Hepatocyte (in vitro differentiated cells): ENCODE results near the gene BARX2. TPM values are rescaled to one million over a fixed set of nuclear protein-coding genes. Genes with fewer than 3 reads are reported as not detected.
"Not testable (repeated sequence)": the region's sequence is repeated elsewhere in the genome, so short reads cannot be mapped to it uniquely, and the experiment has no call there.

ENCODE experiments used
- DNase-seq: peaks from one replicate; pipeline ENCODE4 v3.0.0-alpha.2; 2016; ENCODE audit warnings: low spot score
- H2AFZ ChIP-seq: fragments of 200-600 bp; sonication (generic); 2 replicates; pipeline ENCODE4 v1.6.0; 2016; ENCODE audit warnings: antibody characterized with exemption, mild to moderate bottlenecking
- H3K27ac ChIP-seq: fragments of 200-600 bp; sonication (generic); 2 replicates; pipeline ENCODE4 v1.5.1; 2016; ENCODE audit warnings: mild to moderate bottlenecking
- H3K27me3 ChIP-seq: fragments of 200-600 bp; sonication (generic); 2 replicates; pipeline ENCODE4 v1.6.1; 2016
- H3K36me3 ChIP-seq: fragments of 200-600 bp; sonication (generic); replicated peaks from 2 replicates; pipeline ENCODE4 v1.5.1; 2016; ENCODE audit warnings: low read depth; ENCODE audit not compliant: insufficient read depth
- H3K4me1 ChIP-seq: fragments of 200-600 bp; sonication (generic); 2 replicates; pipeline ENCODE4 v1.5.1; 2016; ENCODE audit warnings: mild to moderate bottlenecking, moderate library complexity; ENCODE audit not compliant: insufficient read depth
- H3K4me2 ChIP-seq: fragments of 200-600 bp; sonication (generic); 2 replicates; pipeline ENCODE4 v1.6.0; 2016
- H3K4me3 ChIP-seq: fragments of 200-600 bp; sonication (generic); 2 replicates; pipeline ENCODE4 v1.5.1; 2016; ENCODE audit warnings: mild to moderate bottlenecking
- H3K79me2 ChIP-seq: fragments of 200-600 bp; sonication (generic); 2 replicates; pipeline ENCODE4 v1.6.0; 2017; ENCODE audit warnings: mild to moderate bottlenecking
- H3K9me2 ChIP-seq: fragments of 200-600 bp; sonication (generic); replicated peaks from 2 replicates; pipeline ENCODE4 v1.6.0; 2017; ENCODE audit warnings: mild to moderate bottlenecking; ENCODE audit not compliant: insufficient read depth
- H3K9me3 ChIP-seq: fragments of 200-600 bp; sonication (generic); 2 replicates; pipeline ENCODE4 v1.5.1; 2016; ENCODE audit warnings: low read depth, mild to moderate bottlenecking
- H4K20me1 ChIP-seq: fragments of 200-600 bp; sonication (generic); 2 replicates; pipeline ENCODE4 v1.6.0; 2016; ENCODE audit warnings: mild to moderate bottlenecking; ENCODE audit not compliant: insufficient read depth, poor library complexity, severe bottlenecking
- CTCF ChIP-seq: fragments of 200-600 bp; sonication (generic); IDR thresholded peaks from 2 replicates; pipeline ENCODE4 v1.5.1; 2016; ENCODE audit warnings: antibody characterized with exemption, mild to moderate bottlenecking; ENCODE audit not compliant: poor library complexity
- EZH2 ChIP-seq: fragments of 200-600 bp; sonication (generic); IDR thresholded peaks from 2 replicates; pipeline ENCODE4 v1.6.1; 2016; ENCODE audit warnings: antibody characterized with exemption, mild to moderate bottlenecking, borderline replicate concordance
- EZH2phosphoT487 ChIP-seq: fragments of 200-600 bp; sonication (generic); IDR thresholded peaks from one replicate; pipeline ENCODE4 v1.6.1; 2018; ENCODE audit warnings: antibody characterized with exemption, mild to moderate bottlenecking, low read depth, moderate library complexity; ENCODE audit not compliant: unreplicated experiment, severe bottlenecking
- WGBS: methylation state at CpG from one replicate; pipeline ENCODE4 v1.1.6; 2016; ENCODE audit warnings: low lambda C conversion rate; ENCODE audit errors: missing lambda C conversion rate; 5-methylcytosine and 5-hydroxymethylcytosine counted together
- polyA plus RNA-seq: library from polyadenylated mRNA; unstranded; fragments of >200 nt; fragmentation: Nextera tagmentation; extraction: Ambion mirVana; gene quantifications from 2 replicates; pipeline ENCODE4 v1.2.1, GENCODE V29; 2016
- total RNA-seq: library from RNA; depleted of rRNA; stranded (reverse); fragments of >200 nt; gene quantifications from 2 replicates; pipeline ENCODE4 v1.2.3, GENCODE V29; 2014

BARX2 gene
- total and polyA plus RNA-seq, 2 experiments from 2014 or later, result 0.10 to 0.77 TPM

DNA sequence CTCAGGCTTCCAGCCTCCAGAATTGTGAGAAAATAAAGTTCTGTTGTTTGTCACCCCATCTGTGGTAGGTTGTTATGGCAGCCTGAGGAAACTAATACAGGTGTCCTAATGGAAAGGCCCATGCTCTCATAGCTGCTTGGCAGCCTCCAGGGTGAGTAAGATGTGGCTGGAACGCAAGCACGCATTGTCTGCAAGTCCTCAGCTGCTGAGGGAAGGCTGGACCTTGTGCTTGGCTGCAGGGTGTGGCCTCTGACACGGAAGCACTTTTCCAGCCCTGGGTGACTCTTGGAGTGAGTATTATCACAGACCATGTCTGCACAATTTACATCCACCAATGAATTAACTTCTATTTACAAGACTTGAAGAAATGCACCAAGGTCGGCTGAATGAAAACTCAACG lies 44.4 kb upstream of the BARX2 start:
- Histone ChIP-seq H3K4me2 (no peak overlapping the region), H3K4me1 (no peaks in the 10 kb centered on the region), H3K9me3 (no peaks in the 10 kb centered on the region), H3K9me2 (no peaks in the 10 kb centered on the region), H2AFZ (no peak overlapping the region), H3K27me3 (no peaks in the 10 kb centered on the region), H3K27ac (no peak overlapping the region), H3K4me3 (no peak overlapping the region), H3K79me2 (no peaks in the 10 kb centered on the region), H3K36me3 (no peaks in the 10 kb centered on the region), H4K20me1 (no peaks in the 10 kb centered on the region)
- TF ChIP-seq EZH2, result no peak
- TF ChIP-seq CTCF, result no peak
- no peak for TF ChIP-seq EZH2phosphoT487
- WGBS, result 82% methylated on average over 5 of the region's 5 CpGs
- DNase-seq, result peak; percentile 35

DNA sequence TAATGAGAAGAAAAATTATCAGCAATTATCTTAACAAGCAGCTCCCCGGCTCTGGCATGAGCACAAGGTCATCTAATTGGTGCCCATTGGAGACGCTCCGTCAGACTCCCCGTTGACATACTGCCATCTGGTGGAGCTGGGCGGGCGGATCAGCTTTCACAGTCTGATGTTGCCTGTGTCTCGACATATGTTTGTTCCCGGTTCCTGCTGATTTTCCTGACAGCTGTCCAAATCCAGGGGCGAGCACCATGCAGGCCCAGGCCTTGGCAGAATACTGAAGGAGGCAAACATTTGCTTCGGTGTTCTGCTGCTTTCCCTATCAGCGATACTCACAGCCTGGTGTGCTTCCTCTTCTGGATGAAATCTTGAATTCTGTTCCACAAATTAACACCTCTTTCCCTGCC lies 43.8 kb upstream of the BARX2 start:
- no peak overlapping the region for H3K4me3 ChIP-seq
- no peaks in the 10 kb centered on the region for H4K20me1 ChIP-seq
- no peaks in the 10 kb centered on the region for H3K27me3 ChIP-seq
- H3K9me3 ChIP-seq, result no peaks in the 10 kb centered on the region
- no peaks in the 10 kb centered on the region for H3K79me2 ChIP-seq
- H2AFZ ChIP-seq, result no peak overlapping the region
- H3K27ac ChIP-seq, result no peak overlapping the region
- peak; percentile 87 for DNase-seq
- H3K9me2 ChIP-seq, result no peaks in the 10 kb centered on the region
- no peak overlapping the region for H3K4me2 ChIP-seq
- H3K4me1 ChIP-seq, result no peaks in the 10 kb centered on the region
- no peaks in the 10 kb centered on the region for H3K36me3 ChIP-seq
- WGBS, result 9% methylated on average over 11 of the region's 11 CpGs
- no peak for TF ChIP-seq EZH2phosphoT487
- TF ChIP-seq CTCF, result peak; percentile 97
- no peak for TF ChIP-seq EZH2

GRCh38 chr11:129333873-129334272 lies 41.8 kb upstream of the BARX2 start:
- no peak for DNase-seq
- Histone ChIP-seq H3K27ac (no peak overlapping the region), H3K9me3 (no peaks in the 10 kb centered on the region), H3K4me1 (no peaks in the 10 kb centered on the region), H3K36me3 (no peaks in the 10 kb centered on the region), H2AFZ (no peak overlapping the region), H3K79me2 (no peaks in the 10 kb centered on the region), H3K27me3 (no peaks in the 10 kb centered on the region), H4K20me1 (no peaks in the 10 kb centered on the region), H3K9me2 (no peaks in the 10 kb centered on the region), H3K4me2 (no peak overlapping the region), H3K4me3 (no peak overlapping the region)
- TF ChIP-seq EZH2phosphoT487 (no peak), CTCF (no peak), EZH2 (no peak)

DNA sequence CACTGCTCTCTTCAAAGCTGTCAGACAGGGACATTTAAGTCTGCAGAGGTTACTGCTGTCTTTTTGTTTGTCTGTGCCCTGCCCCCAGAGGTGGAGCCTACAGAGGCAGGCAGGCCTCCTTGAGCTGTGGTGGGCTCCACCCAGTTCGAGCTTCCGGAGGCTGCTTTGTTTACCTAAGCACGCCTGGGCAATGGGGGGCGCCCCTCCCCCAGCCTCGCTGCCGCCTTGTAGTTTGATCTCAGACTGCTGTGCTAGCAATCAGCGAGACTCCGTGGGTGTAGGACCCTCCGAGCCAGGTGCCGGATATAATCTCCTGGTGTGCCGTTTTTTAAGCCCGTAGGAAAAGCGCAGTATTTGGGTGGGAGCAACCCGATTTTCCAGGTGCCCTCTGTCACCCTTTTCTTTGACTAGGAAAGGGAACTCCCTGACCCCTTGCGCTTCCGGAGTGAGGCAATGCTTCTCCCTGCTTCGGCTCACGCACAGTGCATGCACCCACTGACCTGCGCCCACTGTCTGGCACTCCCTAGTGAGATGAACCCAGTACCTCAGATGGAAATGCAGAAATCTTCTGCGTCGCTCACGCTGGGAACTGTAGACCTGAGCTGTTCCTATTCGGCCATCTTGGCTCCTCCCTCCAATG lies 31.2 kb upstream of the BARX2 start:
- not testable (repeated sequence) for H4K20me1 ChIP-seq, H3K4me2 ChIP-seq, H3K27me3 ChIP-seq, H3K79me2 ChIP-seq, H3K36me3 ChIP-seq, DNase-seq, H3K27ac ChIP-seq, H3K9me2 ChIP-seq, H3K4me1 ChIP-seq, H2AFZ ChIP-seq, H3K9me3 ChIP-seq, H3K4me3 ChIP-seq
- WGBS, result 65% methylated on average over 23 of the region's 23 CpGs
